ENCODE data around the gene KCTD2. TPM values are rescaled to one million over a fixed set of nuclear protein-coding genes. Genes with fewer than 3 reads are reported as not detected.

Gene KCTD2
- total and polyA plus RNA-seq, 9 of the 15 experiments (the other 6 are each of a cell fraction or from before 2014, with no cell fraction given) = 1.7 to 32.9 (median 15.8) TPM

GRCh38 chr17:75012346-75013091 is 34.5 kb upstream of the KCTD2 start, which contains the start of gene MRPL58 (continued):
- peak; percentile 42 to 79 (median 51); a peak in 5 of 6 replicates for TF ChIP-seq CTCF (IDR thresholded peaks at IDR 0.05 in 2 of 3, conservative IDR thresholded peaks at IDR 0.05 in 1 of 3; ENCODE audit: insufficient read depth in 2 of 3, low read depth in 1 of 3, low read length in 3 of 3)
- TF ChIP-seq IRF9 (tag; IDR thresholded peaks at IDR 0.05) = no peak
- TF ChIP-seq ZNF584 (CRISPR knock-in tag; IDR thresholded peaks at IDR 0.05; ENCODE audit: low read depth) = no peak
- peak; percentile 94 for TF ChIP-seq MYC (IDR thresholded peaks at IDR 0.05; ENCODE audit: low read depth, low read length)
- peak; percentile 82; the same call in 1 of the 2 replicates for TF ChIP-seq MYC (CRISPR knock-in tag; IDR thresholded peaks at IDR 0.05; ENCODE audit: borderline replicate concordance, low read depth)
- no peak for TF ChIP-seq BCL6 (CRISPR knock-in tag; IDR thresholded peaks at IDR 0.05)
- TF ChIP-seq SNAPC5 (CRISPR knock-in tag; IDR thresholded peaks at IDR 0.05) = no peak
- TF ChIP-seq ZNF77 (CRISPR knock-in tag; IDR thresholded peaks at IDR 0.05) = no peak
- 0 out of 2 replicates have a peak, but pooled peaks have one; percentile 62 for TF ChIP-seq ZNF561 (CRISPR knock-in tag; conservative IDR thresholded peaks at IDR 0.05)
- TF ChIP-seq TRIM28 (IDR thresholded peaks at IDR 0.05) = no peak
- TF ChIP-seq ZNF592 (IDR thresholded peaks at IDR 0.05) = peak; percentile 68
- TF ChIP-seq POU5F1 (IDR thresholded peaks at IDR 0.05; ENCODE audit: borderline replicate concordance, low read depth, low read length, partially characterized antibody) = no peak
- TF ChIP-seq SMARCA4 (IDR thresholded peaks at IDR 0.05) = no peak
- no peak for TF ChIP-seq ID3 (CRISPR knock-in tag; IDR thresholded peaks at IDR 0.05)
- TF ChIP-seq ID3 (tag; IDR thresholded peaks at IDR 0.05) = peak; percentile 68; the same call in 1 of the 2 replicates
- TF ChIP-seq SETDB1 (IDR thresholded peaks at IDR 0.05; ENCODE audit: low read length) = no peak
